HG03432 (cell line): ENCODE measurements around the gene OR13C8.

Experiments
- ATAC-seq: cut with Tn5 transposase; IDR thresholded peaks from one replicate; pipeline ENCODE4 v1.9.1; 2021; ENCODE audit warnings: mild to moderate bottlenecking, moderate library complexity; ENCODE audit not compliant: unreplicated experiment

Gene OR13C8

DNA sequence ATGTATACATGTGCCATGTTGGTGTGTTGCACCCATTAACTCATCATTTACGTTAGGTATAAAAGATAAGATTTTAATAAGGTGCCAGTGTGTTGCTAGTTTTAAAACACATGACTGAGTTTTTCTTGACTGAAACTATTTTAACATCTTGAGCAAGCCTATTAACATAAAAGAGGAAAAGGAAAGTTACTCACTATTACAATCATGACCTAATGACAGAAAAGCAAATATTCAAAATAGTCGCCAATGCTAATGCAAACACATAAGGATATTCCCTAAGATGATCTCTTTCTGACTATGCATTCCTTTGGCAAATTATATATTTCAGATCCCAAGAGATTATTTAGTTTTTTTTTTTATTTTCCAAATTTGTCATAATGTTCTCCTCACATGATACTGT, 42.2 kb downstream of the OR13C8 start:
- ATAC-seq = no peak

DNA sequence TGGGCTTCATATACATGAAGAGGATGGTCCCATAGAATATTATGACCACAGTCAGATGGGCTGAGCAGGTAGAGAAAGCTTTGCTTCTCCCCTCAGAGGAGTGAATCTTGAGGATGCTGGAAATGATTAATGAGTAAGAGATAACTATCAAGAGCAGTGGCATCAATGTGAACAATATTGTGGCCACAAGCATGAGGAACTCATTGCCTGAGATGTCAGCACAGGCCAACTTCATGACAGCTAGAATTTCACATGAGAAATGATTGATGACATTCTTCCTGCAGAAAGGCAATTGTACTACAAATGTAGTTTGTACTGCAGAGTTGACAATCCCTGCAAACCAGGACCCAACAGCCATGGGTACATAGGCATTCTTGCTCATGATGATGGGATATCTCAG, 48.5 kb downstream of the OR13C8 start:
- no peak for ATAC-seq

DNA sequence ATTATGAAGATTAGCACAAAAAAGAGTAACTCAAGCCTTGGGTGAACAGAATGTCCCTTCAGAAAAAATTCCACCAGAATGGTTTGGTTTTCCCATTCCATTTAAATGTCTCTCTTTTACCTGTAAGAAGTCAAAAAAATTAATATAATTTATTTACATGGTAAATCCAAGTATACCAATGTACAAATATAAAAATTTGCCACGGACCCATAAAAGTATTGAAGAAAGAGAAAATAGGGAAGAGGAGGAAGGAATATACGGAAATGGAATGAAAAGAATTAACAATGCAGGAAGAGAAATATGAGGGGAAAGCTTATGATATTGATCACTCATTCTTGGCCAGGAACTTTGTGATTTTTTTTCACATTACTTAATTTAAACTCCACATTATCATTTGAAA, 49.1 kb downstream of the OR13C8 start, which contains the start of gene OR13C9:
Gene OR13C9 (minus strand): TSS at position 101 of the 400 bp plus-strand sequence. CDS start 0 bp downstream, at position 101.
- no peak for ATAC-seq
